Measurements from ENCODE around the gene SPAG16.

Gene SPAG16

GRCh38 chr2:213284105-213285090 lies at the start of gene SPAG16:
SPAG16 (plus strand) TSS chr2:213284464.
- in situ Hi-C loops (cut with HindIII; ENCODE audit: low sequenced_read_pairs), result no loop called here

- in situ Hi-C loops (cut with HindIII; ENCODE audit: low sequenced_read_pairs), result no loop called here
Measured at GRCh38 chr2:213234641-213235040, 49.6 kb upstream of the SPAG16 start.

DNA sequence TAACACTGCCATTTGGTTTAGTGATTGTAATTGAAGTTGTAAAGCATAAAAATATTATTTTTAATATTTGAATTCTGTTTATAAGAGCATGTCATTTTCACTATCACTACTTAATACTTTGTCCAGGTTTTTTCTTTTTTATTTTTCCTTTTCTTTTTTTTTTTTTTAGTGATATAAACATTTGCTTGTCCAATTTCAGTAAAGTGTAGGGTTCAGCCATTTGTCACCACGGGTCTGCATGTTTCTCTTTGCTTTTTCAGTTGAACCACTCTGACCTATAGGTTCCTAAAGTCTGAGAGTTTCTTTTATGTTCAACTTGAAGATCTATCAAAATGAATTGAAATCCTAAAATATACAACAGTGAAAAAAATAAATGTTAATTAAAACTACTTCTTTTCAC lies 48.5 kb upstream of the SPAG16 start:
- in situ Hi-C loops (cut with HindIII; ENCODE audit: low sequenced_read_pairs), result no loop called here

DNA sequence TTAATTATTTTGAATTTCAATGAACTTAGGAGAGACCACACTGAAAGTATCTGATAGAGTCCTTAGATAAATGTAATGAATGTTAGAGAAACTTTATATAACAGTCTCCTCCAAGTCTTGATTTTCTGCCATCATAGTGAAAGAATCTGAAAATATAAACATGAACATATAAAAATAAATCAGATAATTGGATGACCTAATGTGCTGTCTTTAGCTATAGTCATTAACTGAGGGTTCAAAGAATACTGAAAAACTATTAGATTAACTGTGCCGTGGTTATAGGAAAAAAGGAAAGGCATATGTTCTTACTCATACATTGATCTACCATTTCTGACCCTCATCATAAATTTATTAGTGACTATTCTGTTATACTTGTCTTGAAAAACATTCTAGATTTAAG lies 47.0 kb upstream of the SPAG16 start:
- in situ Hi-C loops (cut with HindIII; ENCODE audit: low sequenced_read_pairs), result no loop called here

DNA sequence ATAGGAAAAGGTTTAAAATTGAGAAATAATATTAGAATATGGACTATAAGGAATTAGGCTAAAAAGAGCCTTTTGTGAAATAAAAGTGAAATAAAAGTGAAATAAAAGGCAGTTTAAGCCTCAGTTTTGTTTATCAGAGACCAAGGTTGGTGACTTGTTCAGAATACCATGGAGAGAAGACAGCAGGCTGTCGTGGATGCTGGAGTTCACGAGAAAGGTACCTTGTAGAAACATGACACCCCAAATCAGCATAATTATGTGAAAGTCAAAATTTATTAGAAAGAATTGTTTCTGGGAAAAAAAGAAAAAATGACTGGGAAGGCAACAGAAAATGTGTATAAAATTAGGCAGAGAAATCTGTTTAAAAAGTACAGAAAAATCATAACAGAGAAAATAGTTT lies 46.5 kb upstream of the SPAG16 start:
- in situ Hi-C loops (cut with HindIII; ENCODE audit: low sequenced_read_pairs), result no loop called here

- in situ Hi-C loops (cut with HindIII; ENCODE audit: low sequenced_read_pairs), result no loop called here
Measured at GRCh38 chr2:213238753-213239495, 45.3 kb upstream of the SPAG16 start.

DNA sequence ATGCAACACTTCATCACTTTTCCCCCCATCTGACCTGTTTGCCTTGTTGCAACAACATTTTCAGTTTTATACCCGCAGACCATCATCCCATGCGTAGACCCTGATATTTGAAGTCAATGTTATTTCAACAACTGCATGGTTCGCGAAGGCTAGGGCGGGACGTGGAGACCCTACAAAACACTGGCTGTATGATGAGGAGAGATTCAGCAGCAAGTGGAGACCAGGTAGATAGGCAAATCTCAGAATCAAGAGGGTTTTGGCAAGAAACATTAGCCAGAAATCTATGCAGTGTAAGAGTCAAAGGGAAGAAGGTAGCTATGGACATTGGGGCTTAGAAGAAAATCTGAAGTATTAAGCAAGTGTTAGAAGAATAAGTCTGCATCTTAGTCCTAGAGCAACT lies 42.4 kb upstream of the SPAG16 start:
- in situ Hi-C loops (cut with HindIII; ENCODE audit: low sequenced_read_pairs), result no loop called here

- in situ Hi-C loops (cut with HindIII; ENCODE audit: low sequenced_read_pairs), result no loop called here
Measured at GRCh38 chr2:213242653-213243052, 41.6 kb upstream of the SPAG16 start.

GRCh38 chr2:213243189-213244044 lies 40.8 kb upstream of the SPAG16 start:
- in situ Hi-C loops (cut with HindIII; ENCODE audit: low sequenced_read_pairs), result no loop called here

DNA sequence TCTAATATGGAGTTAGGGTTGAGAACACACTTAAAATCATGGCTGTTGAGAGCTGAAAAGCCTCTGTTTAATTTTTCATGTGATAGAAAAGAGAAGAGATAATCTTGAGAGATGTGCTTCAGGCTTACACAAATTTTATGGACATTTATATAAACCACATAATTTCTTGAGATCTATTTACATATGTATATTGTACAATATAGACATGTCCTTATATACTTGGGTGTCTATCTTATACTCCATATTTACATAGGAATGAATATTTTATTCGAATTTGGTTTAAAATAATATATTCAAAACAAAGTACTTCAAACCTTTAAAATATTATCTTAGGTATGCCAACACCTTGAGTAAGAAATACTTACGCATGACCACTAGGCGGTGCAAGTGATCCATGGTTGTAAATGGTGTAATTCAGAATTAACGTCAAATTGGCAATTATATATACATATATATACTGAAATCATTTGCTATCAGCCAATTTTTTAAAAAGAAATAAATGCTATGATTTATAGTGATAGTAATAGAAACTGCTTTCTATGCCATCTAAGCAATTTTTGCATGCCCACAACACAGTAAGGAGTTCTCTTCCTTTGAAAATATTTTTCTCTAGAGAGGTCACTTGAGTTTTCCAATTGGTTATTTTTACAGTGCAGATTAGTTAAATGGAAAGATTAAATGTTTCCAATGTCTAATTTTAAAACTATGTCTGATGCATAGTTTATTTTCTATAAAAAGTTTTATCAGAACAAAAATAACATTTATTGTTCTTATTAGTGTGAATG lies 37.6 kb upstream of the SPAG16 start:
- in situ Hi-C loops (cut with HindIII; ENCODE audit: low sequenced_read_pairs), result no loop called here

GRCh38 chr2:213247566-213247965 lies 36.7 kb upstream of the SPAG16 start:
- in situ Hi-C loops (cut with HindIII; ENCODE audit: low sequenced_read_pairs), result no loop called here

DNA sequence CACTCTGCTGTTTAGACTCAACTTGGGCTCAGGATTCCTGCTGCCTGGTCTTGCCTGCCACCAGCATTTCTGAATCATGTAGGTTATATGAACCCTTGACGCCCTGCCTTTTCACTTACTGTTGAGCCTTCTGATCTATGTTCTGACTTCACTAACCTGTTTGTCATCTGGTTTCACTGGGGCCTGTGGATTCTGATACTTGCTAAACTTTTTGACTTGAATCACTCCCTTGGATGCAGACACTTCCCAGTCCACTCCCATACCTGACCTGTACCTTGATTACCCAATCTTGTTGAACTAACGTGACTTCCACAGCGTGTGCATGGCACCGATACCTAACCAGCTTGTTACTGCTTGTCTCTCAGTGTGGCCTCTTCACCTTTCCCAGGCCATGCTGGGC lies 35.6 kb upstream of the SPAG16 start:
- in situ Hi-C loops (cut with HindIII; ENCODE audit: low sequenced_read_pairs), result no loop called here

DNA sequence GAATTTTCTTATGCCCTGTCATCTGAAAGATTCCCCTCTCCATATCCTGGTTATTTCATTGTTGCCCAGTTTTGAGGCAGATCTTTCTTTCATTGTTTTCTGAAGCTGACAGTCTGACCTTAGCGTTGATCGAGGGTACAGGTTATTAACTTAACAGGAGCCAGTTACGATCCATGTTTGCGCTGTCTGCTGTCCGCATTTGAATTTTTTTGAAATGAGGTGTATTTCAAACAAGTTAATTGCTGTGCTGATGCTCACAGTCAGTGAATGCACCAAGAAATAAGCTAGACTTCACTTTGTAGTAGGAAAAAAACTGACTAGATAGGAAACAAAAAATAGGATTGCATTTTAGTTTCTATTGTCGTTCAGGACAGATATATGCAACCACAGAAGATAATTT lies 34.8 kb upstream of the SPAG16 start:
- in situ Hi-C loops (cut with HindIII; ENCODE audit: low sequenced_read_pairs), result no loop called here

GRCh38 chr2:213251618-213252017 lies 32.6 kb upstream of the SPAG16 start:
- in situ Hi-C loops (cut with HindIII; ENCODE audit: low sequenced_read_pairs), result no loop called here

DNA sequence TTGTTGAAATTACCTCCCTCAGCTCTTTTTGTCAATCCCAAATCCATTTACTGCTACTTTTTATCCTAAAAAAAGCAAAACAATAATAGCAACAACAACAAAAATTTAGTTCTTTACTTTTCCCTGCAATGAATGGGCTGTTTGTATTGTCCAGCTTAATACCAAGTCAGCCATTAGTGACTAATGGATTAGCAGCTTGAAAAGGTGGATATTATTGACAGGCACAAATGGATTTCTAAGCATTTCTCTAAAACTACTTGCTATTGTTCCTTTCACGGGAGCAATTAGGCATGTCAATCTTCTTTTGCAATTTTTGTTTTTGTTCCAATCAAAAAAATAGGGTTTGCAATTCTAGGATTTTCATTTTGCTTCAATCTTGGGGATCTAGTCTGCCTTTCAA lies 32.1 kb upstream of the SPAG16 start:
- in situ Hi-C loops (cut with HindIII; ENCODE audit: low sequenced_read_pairs), result no loop called here

- in situ Hi-C loops (cut with HindIII; ENCODE audit: low sequenced_read_pairs), result no loop called here
Measured at GRCh38 chr2:213253162-213253561, 31.1 kb upstream of the SPAG16 start.

GRCh38 chr2:213259266-213259665 lies 25.0 kb upstream of the SPAG16 start:
- in situ Hi-C loops (cut with HindIII; ENCODE audit: low sequenced_read_pairs), result no loop called here

DNA sequence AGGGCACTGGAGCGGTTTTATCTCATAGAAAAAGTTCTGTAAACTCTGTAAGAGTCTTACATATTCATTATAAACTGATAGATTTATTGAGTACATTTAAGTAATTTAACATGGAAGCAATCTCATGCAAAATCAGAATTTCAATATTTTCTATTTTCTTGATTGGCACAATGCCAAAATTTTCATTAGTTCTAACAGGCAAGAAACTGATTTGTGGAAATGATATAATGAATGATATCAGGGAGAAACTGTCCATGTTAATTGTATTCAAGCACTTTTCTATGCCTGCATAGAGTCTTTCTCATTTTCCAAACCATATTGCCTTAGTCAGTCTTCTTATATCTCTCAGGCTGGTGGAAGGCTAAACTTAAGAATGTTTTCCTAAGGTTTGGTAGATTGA lies 23.0 kb upstream of the SPAG16 start:
- in situ Hi-C loops (cut with HindIII; ENCODE audit: low sequenced_read_pairs), result no loop called here

- in situ Hi-C loops (cut with HindIII; ENCODE audit: low sequenced_read_pairs), result no loop called here
Measured at GRCh38 chr2:213261715-213262114, 22.5 kb upstream of the SPAG16 start.

- in situ Hi-C loops (cut with HindIII; ENCODE audit: low sequenced_read_pairs), result no loop called here
Measured at GRCh38 chr2:213265679-213266078, 18.6 kb upstream of the SPAG16 start.
